Activated CD8-positive, alpha-beta T cell treated with anti-CD3 and anti-CD28 coated beads for 36 hours (primary cell): ENCODE measurements around the gene ALDH1L2. TPM values are rescaled to one million over a fixed set of nuclear protein-coding genes. Genes with fewer than 3 reads are reported as not detected.

Experiments
- ATAC-seq: fragments of 200-7000 bp; cut with Tn5 transposase; one replicate; pipeline ENCODE4 v1.10.0; 2021; ENCODE audit warnings: mild to moderate bottlenecking, moderate library complexity
- CTCF ChIA-PET: fragments of 350-600 bp; sonication (Branson Sonifier 250); formaldehyde crosslinking; loops from one replicate; lab custom pipeline; 2021; ENCODE audit warnings: antibody characterized with exemption; lab: Charles Lee
- POLR2A ChIA-PET: fragments of 350-600 bp; sonication (Branson Sonifier 250); formaldehyde crosslinking; loops from one replicate; lab custom pipeline; 2021; ENCODE audit warnings: antibody characterized with exemption; lab: Charles Lee
- DNase-seq: peaks from one replicate; pipeline ENCODE4 v3.0.0-alpha.2; 2020
- H3K27ac Mint-ChIP-seq: one replicate; pipeline ENCODE4 v1.8.0; 2021; ENCODE audit warnings: mild to moderate bottlenecking, mixed read lengths
- H3K27me3 Mint-ChIP-seq: one replicate; pipeline ENCODE4 v1.8.0; 2021; ENCODE audit warnings: mixed read lengths
- H3K36me3 Mint-ChIP-seq: one replicate; pipeline ENCODE4 v1.8.0; 2021; ENCODE audit warnings: low read depth, mixed read lengths
- H3K4me1 Mint-ChIP-seq: one replicate; pipeline ENCODE4 v1.8.0; 2021; ENCODE audit warnings: low read depth, mixed read lengths
- H3K4me3 Mint-ChIP-seq: one replicate; pipeline ENCODE4 v1.8.0; 2021; ENCODE audit warnings: mild to moderate bottlenecking, moderate library complexity, mixed read lengths
- H3K9me3 Mint-ChIP-seq: one replicate; pipeline ENCODE4 v1.8.0; 2021; ENCODE audit warnings: mixed read lengths
- CTCF ChIP-seq: fragments of 200-600 bp; IDR thresholded peaks from one replicate; pipeline ENCODE4 v1.8.0; 2022; ENCODE audit warnings: antibody characterized with exemption, mild to moderate bottlenecking
- intact Hi-C: fragments of 100-400 bp; cut with micrococcal nuclease; formaldehyde crosslinking; loops from one replicate; pipeline ENCODE4 v1.10.0; 2022
- total RNA-seq, 2 experiments: library from RNA; stranded (reverse); gene quantifications; one replicate each; pipeline ENCODE4 v1.2.3, GENCODE V29; 2021

The ALDH1L2 gene
- total RNA-seq = 1 to 10 TPM; 5.7 to 7.8 TPM

GRCh38 chr12:105084251-105085250 lies at the start of gene ALDH1L2:
Gene ALDH1L2 (minus strand): TSS chr12:105084458. CDS start chr12:105084436, 22 bp downstream.
- Mint-ChIP-seq H3K36me3 (no peaks in the 10 kb centered on the region), H3K27me3 (peaks cover 21% of the 10 kb centered on the region), H3K4me3 (peak within 1 kb of the TSS; percentile 74), H3K27ac (no peak within 1 kb of the TSS), H3K9me3 (peaks cover 3% of the 10 kb centered on the region), H3K4me1 (peaks cover 6% of the 10 kb centered on the region)
- DNase-seq (peak; percentile 64), ATAC-seq (peak; percentile 93)
- TF ChIP-seq CTCF = no peak
- ChIA-PET CTCF (interaction anchor here (1.5 kb wide), 1 partner anchor 18 kb away, joined by 3 read pairs; no protein-coding TSS in a partner anchor), POLR2A (no interaction called here)
- intact Hi-C loops = no loop called here

- Mint-ChIP-seq H3K36me3 (peaks cover 29% of the 10 kb centered on the region), H3K27ac (no peak overlapping the region), H3K4me1 (no peaks in the 10 kb centered on the region), H3K9me3 (no peaks in the 10 kb centered on the region), H3K27me3 (no peaks in the 10 kb centered on the region), H3K4me3 (no peak overlapping the region)
- POLR2A ChIA-PET = no interaction called here
- TF ChIP-seq CTCF = no peak
- ATAC-seq = no peak
- intact Hi-C loops = no loop called here
- DNase-seq = no peak
- CTCF ChIA-PET = interaction anchor here (1.0 kb wide), 1 partner anchor 739 kb away, joined by 3 read pairs; no protein-coding TSS in a partner anchor
Measured at GRCh38 chr12:105120551-105120950, 36.3 kb upstream of the ALDH1L2 start.

GRCh38 chr12:105116969-105117368 lies 32.7 kb upstream of the ALDH1L2 start:
- no peak for ATAC-seq
- Mint-ChIP-seq H3K27me3 (no peaks in the 10 kb centered on the region), H3K36me3 (peaks cover 38% of the 10 kb centered on the region), H3K27ac (no peak overlapping the region), H3K4me3 (no peak overlapping the region), H3K4me1 (peaks cover 19% of the 10 kb centered on the region), H3K9me3 (peaks cover 2% of the 10 kb centered on the region)
- no peak for TF ChIP-seq CTCF
- ChIA-PET POLR2A (interaction anchor here (1.7 kb wide), 1 partner anchor 9 kb away, joined by 5 read pairs; the partner anchor contains the start of gene WASHC4), CTCF (interaction anchor here (1.2 kb wide), 1 partner anchor 16 kb away, joined by 4 read pairs; no protein-coding TSS in a partner anchor)
- intact Hi-C loops = no loop called here
- no peak for DNase-seq

GRCh38 chr12:105113094-105113493 lies 28.8 kb upstream of the ALDH1L2 start:
- no peak for DNase-seq
- CTCF ChIA-PET = interaction anchor here (1.0 kb wide), 1 partner anchor 11 kb away, joined by 3 read pairs; no protein-coding TSS in a partner anchor
- TF ChIP-seq CTCF = no peak
- ATAC-seq = no peak
- H3K27ac Mint-ChIP-seq = no peak overlapping the region
- no peaks in the 10 kb centered on the region for H3K27me3 Mint-ChIP-seq
- intact Hi-C loops = no loop called here
- H3K4me3 Mint-ChIP-seq = no peak overlapping the region
- H3K9me3 Mint-ChIP-seq = peaks cover 2% of the 10 kb centered on the region
- H3K36me3 Mint-ChIP-seq = peaks cover 30% of the 10 kb centered on the region
- H3K4me1 Mint-ChIP-seq = peaks cover 36% of the 10 kb centered on the region
- POLR2A ChIA-PET = no interaction called here
